Peyer's patch (tissue), 4 donors: Measurements from ENCODE around the gene ABCC8. TPM values are rescaled to one million over a fixed set of nuclear protein-coding genes. Genes with fewer than 3 reads are reported as not detected.
A peak's percentile ranks its signal among the peaks of the same experiment; 100 is the strongest.

Source experiments
- DNase-seq, 3 donors: peaks; one replicate each; pipeline ENCODE4 v3.0.0-alpha.2; 2017 to 2019
- H3K27ac ChIP-seq, 4 donors: fragments of 200-600 bp; sonication (generic); one replicate each; pipeline ENCODE4 v1.5.1; 2016 to 2019
- H3K27me3 ChIP-seq, 2 donors: fragments of 200-600 bp; sonication (generic); one replicate each; pipeline ENCODE4 v1.5.1; 2019
- H3K36me3 ChIP-seq, 3 donors: fragments of 200-600 bp; sonication (generic); one replicate each; pipeline ENCODE4 v1.5.1; 2016 to 2019
- H3K4me1 ChIP-seq, 4 donors: fragments of 200-600 bp; sonication (generic); one replicate each; pipeline ENCODE4 v1.5.1; 2016 to 2019
- H3K4me3 ChIP-seq, 4 donors: fragments of 200-600 bp; sonication (generic); 1 replicate in 3 of 4; 2 replicates in 1 of 4; pipeline ENCODE4 v1.5.1; 2016 to 2019; ENCODE audit warnings: mild to moderate bottlenecking in 1 of 4
- H3K9me3 ChIP-seq, 4 donors: fragments of 200-600 bp; sonication (generic); one replicate each; pipeline ENCODE4 v1.5.1; 2016 to 2019; ENCODE audit warnings: mild to moderate bottlenecking in 1 of 4
- POLR2A ChIP-seq, 2 donors: fragments of 450-650 bp; IDR thresholded peaks; one replicate each; pipeline ENCODE4 v1.5.1; 2017; ENCODE audit warnings: antibody characterized with exemption in 2 of 2, mild to moderate bottlenecking in 2 of 2, moderate library complexity in 2 of 2
- total RNA-seq, 4 donors: library from RNA; depleted of rRNA; stranded (reverse); fragments of >200 nt; gene quantifications; one replicate each; pipeline ENCODE4 v1.1.0, GENCODE V29; 2016
- TF ChIP-seq, protein P1 (sequence below), 6 experiments: fragments of 450-650 bp in 4 of 6; fragments of 200-600 bp in 2 of 6; sonication (generic) in 1 of 6; IDR thresholded peaks; one replicate each; pipeline ENCODE4 v1.5.1; 2017 to 2019; ENCODE audit warnings: antibody characterized with exemption in 6 of 6, mild to moderate bottlenecking in 3 of 6, moderate library complexity in 1 of 6

ABCC8 gene
- total RNA-seq, 4 donors from 2014 or later, result 7.4 to 301 (median 19.2) TPM

DNA sequence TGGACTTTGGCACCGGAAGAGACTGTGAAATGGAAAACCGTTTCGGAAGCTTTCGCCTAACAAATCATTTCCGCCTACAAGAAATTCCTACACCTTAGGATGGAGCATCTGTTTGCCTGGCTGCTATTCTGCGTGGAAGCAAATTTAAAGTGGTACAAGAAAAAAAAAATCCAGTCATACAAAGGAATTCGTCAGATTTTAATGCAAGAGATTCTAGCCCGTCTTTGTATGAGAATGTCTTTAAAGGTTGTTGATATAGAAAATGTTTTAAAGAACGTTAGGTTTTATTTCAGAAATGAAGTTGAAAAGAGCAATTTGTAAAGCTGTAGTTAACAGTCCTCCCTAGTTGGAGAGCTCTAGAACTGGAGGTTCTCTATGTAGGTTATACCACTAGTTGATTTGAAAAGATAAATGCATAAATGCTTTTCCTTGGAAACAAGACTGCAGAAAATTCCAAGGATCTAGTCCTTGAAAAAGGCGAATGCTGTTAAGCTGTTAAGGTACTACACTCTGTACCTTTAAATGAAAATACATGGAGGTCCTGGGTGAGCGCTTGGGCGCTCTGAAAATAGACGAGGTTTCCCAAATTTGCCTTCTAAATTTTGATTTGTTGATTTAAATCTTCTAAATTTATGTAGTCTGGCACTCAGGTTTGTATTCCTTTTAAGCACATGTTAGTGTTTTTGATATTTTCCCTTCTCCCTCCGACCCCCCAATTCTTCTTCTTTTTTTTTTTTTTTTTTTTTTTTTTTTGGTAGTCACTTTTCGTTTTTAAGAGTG lies 122.6 kb downstream of the ABCC8 start:
- Histone ChIP-seq H3K27me3 (no peaks in the 10 kb centered on the region), H3K4me3 (peak overlapping the region; percentile 40 to 71 (median 53)), H3K9me3 (no peaks in the 10 kb centered on the region), H3K36me3 (no peaks in the 10 kb centered on the region), H3K27ac (peak overlapping the region in 3 of 4 donors; percentile 43 to 86 (median 80)), H3K4me1 (peaks cover 0 to 10% (median 6%) of the 10 kb centered on the region in 4 donors)
- DNase-seq, result no peak
- TF ChIP-seq, protein P1, sequence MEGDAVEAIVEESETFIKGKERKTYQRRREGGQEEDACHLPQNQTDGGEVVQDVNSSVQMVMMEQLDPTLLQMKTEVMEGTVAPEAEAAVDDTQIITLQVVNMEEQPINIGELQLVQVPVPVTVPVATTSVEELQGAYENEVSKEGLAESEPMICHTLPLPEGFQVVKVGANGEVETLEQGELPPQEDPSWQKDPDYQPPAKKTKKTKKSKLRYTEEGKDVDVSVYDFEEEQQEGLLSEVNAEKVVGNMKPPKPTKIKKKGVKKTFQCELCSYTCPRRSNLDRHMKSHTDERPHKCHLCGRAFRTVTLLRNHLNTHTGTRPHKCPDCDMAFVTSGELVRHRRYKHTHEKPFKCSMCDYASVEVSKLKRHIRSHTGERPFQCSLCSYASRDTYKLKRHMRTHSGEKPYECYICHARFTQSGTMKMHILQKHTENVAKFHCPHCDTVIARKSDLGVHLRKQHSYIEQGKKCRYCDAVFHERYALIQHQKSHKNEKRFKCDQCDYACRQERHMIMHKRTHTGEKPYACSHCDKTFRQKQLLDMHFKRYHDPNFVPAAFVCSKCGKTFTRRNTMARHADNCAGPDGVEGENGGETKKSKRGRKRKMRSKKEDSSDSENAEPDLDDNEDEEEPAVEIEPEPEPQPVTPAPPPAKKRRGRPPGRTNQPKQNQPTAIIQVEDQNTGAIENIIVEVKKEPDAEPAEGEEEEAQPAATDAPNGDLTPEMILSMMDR (IDR thresholded peaks at IDR 0.05), result no peak
- no peak for TF ChIP-seq POLR2A (IDR thresholded peaks at IDR 0.05)

DNA sequence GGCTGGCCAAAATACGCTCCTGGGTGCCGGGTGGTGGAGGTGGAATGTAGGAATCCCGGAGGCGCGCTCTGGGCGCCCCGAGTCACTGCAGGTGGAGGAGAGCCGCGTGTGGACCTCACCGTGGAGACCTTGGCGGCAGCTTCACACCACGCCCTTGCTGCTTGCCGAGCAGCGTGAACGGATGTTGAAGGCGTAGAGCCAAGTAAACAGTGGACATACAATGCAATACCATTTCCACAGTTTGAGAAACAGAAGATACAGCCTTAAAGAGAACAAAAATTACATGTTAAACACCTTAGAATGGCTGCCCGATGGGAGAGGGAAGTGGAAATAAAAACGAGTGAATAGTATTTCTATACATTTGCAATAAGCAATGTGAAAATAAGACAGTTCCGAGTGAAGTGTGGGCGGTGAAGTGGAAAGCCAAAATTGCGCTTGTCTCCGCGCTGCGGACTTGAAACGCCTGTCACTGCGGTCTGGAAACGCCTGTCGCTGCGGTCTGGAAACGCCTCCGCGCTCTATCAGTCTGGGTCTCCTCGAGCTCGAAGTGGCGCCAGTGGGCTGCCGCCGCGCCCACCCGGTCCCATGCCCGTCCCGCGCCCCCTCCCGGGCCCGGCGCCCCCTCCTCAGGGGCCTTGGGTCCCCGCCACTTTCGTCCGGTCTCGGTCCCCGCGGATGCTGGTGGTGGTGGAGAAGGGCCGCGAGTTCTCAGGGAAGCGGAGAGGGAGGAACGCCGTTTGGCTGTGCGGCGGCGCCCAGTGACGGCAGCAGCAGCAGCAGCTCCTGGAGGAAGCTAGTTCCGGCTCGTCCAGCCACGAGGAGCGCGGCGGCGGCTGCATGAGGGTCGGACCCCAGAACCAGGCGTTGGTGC lies 123.5 kb downstream of the ABCC8 start:
- TF ChIP-seq, protein P1 (IDR thresholded peaks at IDR 0.05), result peak in 1 of 6 experiments; percentile 5
- peak; percentile 8 to 37 for TF ChIP-seq POLR2A (IDR thresholded peaks at IDR 0.05)
- peaks cover 0 to 10% (median 6%) of the 10 kb centered on the region in 4 donors for H3K4me1 ChIP-seq
- H3K9me3 ChIP-seq, result no peaks in the 10 kb centered on the region

GRCh38 chr11:17351510-17352176 lies 125.0 kb downstream of the ABCC8 start, which contains the start of gene NCR3LG1:
TSS of gene NCR3LG1 (plus strand) at chr11:17351800. CDS start at chr11:17351970, 170 bp downstream.
- Histone ChIP-seq H3K4me1 (peaks cover 0 to 10% (median 6%) of the 10 kb centered on the region in 4 donors), H3K36me3 (no peaks in the 10 kb centered on the region), H3K27ac (peak within 1 kb of the TSS; percentile 50 to 86 (median 66)), H3K4me3 (peak within 1 kb of the TSS; percentile 40 to 71 (median 53)), H3K27me3 (no peaks in the 10 kb centered on the region), H3K9me3 (no peaks in the 10 kb centered on the region)
- peak; percentile 49 to 92 (median 89) for DNase-seq
- peak; percentile 55 to 65 for TF ChIP-seq POLR2A (IDR thresholded peaks at IDR 0.05)
- TF ChIP-seq, protein P1 (IDR thresholded peaks at IDR 0.05), result no peak

More for the DNA sequence above, 123.5 kb downstream of the ABCC8 start:
- no peaks in the 10 kb centered on the region for H3K27me3 ChIP-seq
- H3K27ac ChIP-seq, result peak overlapping the region; percentile 43 to 86 (median 65)
- peak; percentile 38 to 87 (median 83) for DNase-seq
- H3K36me3 ChIP-seq, result no peaks in the 10 kb centered on the region
- peak overlapping the region; percentile 40 to 71 (median 53) for H3K4me3 ChIP-seq

- Histone ChIP-seq H3K27me3 (no peaks in the 10 kb centered on the region), H3K4me3 (peak overlapping the region; percentile 40 to 71 (median 53)), H3K36me3 (no peaks in the 10 kb centered on the region), H3K4me1 (peaks cover 0 to 10% (median 6%) of the 10 kb centered on the region in 4 donors), H3K27ac (peak overlapping the region in 1 of 4 donors; percentile 78), H3K9me3 (no peaks in the 10 kb centered on the region)
- no peak for DNase-seq
- TF ChIP-seq, protein P1 (IDR thresholded peaks at IDR 0.05), result peak in 4 of 6 experiments; percentile 3 to 27 (median 13)
- TF ChIP-seq POLR2A (IDR thresholded peaks at IDR 0.05), result no peak
Measured at GRCh38 chr11:17351172-17351509, 125.5 kb downstream of the ABCC8 start.
